Lower leg skin (tissue), 3 donors: Measurements from ENCODE around the gene TREML1.

Experiments used
- CTCF ChIP-seq, 3 donors: fragments of 450-650 bp; IDR thresholded peaks; one replicate each; pipeline ENCODE4 v1.5.1; 2016; ENCODE audit warnings: antibody characterized with exemption in 3 of 3, mild to moderate bottlenecking in 3 of 3, moderate library complexity in 2 of 3
- POLR2A ChIP-seq, 2 donors: fragments of 450-650 bp; IDR thresholded peaks; one replicate each; pipeline ENCODE4 v1.6.1; 2016 to 2017; ENCODE audit warnings: antibody characterized with exemption in 2 of 2, mild to moderate bottlenecking in 1 of 2, moderate library complexity in 1 of 2

- no peak for TF ChIP-seq CTCF (IDR thresholded peaks at IDR 0.05)
- TF ChIP-seq POLR2A (IDR thresholded peaks at IDR 0.05), result no peak
Observed at GRCh38 chr6:41181566-41181965, 27.4 kb upstream of the TREML1 start.
